Occipital lobe (tissue), 2 donors: ENCODE measurements around the gene COL3A1. TPM values are rescaled to one million over a fixed set of nuclear protein-coding genes. Genes with fewer than 3 reads are reported as not detected.

ENCODE experiments used
- DNase-seq: peaks from one replicate; lab custom pipeline; 2025; lab: John Stamatoyannopoulos, UW
- total RNA-seq: library from RNA; depleted of rRNA; stranded (reverse); fragments of >200 nt; gene quantifications from one replicate; pipeline ENCODE4 v1.2.3, GENCODE V29; 2014

Gene COL3A1
- total RNA-seq, 1 donor from 2014 or later, result 129 TPM

DNA sequence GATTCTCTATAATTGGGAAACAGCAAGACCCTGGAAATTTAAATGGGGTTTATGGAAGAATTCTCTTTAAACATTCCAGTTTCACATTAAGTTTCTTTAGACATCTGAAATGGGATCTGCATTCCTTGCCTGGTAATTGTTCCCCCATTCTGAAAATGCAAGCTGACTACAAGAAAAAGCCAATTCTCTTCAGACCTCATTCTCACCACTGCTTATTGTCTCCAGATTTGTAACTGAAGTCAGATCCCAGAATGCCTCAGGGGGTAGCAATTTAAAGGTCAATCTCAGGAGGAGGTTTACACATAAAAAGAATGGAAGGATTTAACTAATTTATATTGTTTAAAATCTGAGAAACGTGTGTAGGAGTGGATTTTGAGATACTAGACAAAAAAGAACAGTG, 41.2 kb downstream of the COL3A1 start:
- DNase-seq, result no peak

DNA sequence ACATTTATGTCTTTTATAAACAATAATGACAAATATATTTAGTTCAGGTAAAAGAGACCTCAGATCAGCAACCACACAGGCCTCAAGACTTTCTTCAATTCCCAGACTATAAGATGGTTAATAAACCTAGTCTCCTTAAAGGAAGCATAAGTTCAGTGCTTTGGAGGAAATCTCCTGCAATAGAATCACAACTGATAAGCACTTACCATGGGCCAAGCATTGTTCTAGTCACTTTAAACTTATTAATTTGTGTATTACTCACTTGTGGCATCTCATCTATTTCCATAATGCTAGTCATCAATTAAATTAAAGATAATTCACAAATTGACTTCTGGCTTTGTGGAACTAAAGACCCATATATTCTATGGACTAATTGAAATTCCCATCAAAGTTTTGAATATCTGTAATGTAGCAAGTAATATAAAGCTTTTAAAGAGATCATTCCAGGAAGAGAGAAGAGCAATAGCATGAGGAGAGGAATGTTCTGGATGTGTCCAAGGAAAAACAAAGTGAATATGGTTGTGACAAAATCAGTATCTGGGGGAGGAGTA, 42.2 kb downstream of the COL3A1 start:
- no peak for DNase-seq

DNA sequence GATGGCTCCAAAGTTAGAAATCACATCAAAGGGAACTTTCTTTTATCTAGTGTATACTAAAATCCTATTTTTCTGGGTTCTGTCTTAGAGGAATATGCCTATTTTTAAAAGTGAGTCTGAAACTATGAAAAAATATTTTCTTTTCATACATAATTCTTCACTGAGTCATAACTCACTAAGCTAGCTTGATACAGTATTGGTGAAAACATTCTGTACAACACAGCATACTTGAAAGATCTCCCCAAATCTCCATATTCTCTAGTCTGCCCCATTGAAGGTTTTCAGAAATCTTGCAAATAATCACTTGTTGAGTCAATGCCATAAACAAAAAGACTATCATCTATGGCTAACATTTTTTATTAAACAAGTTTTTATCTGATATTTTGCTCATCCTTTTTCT, 44.5 kb downstream of the COL3A1 start:
- DNase-seq, result no peak

DNA sequence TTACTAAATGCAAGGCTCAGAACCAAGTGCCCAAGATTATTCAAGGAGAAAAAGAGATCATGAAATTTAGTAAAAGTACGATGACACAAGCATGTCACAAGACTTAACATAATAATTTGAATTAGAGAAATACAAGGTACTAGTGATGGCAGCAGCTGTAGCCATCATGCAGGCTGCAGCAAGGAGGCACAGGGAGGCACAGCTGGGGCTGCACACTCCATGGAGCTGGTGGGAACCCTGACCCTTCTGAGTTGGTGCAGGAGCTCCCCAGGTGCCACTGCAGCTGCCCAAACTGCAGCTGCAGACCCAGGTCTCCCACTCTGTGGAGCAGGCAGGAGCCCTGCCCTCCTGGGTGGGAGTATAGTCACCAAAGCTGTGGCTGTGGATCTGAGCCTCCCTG, 46.0 kb downstream of the COL3A1 start:
- no peak for DNase-seq

DNA sequence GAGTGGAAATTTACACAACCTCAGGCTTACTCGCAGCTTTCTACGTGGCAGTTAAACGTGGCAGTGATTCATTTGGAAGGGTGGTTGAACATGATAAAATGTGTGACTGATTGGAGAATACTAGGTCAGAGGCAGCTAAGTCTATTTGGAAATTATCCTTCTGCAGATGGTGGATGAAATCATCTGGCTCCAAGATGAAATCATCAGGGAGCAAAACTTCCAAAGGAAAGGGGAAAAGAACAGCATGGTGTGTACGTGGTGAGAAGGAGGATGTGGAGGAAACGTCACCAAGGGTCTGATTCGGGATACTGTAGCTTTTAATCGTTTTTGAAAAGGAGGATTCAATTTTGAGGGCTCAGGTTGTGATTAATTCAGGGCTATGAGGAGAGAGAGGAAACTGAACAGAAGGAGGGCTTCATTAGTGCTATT, 47.9 kb downstream of the COL3A1 start:
- no peak for DNase-seq

DNA sequence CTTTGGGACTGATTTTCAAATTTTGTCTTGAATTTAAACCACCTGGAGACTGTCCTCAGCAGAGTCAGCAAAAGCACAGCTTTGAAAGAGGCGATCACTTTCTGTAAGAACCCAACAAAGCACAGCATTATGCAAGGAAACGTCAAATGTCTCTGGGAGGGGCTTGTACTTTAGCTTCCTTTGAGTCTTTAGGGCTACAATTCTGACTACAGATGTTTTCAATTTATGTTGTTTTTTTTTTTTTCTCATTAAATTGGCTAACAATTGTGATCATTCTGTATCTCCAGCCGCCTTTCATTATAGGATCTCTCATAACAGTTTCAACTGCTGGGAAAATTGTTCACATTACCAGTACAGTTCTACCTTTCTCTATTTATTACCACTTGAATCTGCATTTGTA, 48.3 kb downstream of the COL3A1 start:
- DNase-seq, result no peak

DNA sequence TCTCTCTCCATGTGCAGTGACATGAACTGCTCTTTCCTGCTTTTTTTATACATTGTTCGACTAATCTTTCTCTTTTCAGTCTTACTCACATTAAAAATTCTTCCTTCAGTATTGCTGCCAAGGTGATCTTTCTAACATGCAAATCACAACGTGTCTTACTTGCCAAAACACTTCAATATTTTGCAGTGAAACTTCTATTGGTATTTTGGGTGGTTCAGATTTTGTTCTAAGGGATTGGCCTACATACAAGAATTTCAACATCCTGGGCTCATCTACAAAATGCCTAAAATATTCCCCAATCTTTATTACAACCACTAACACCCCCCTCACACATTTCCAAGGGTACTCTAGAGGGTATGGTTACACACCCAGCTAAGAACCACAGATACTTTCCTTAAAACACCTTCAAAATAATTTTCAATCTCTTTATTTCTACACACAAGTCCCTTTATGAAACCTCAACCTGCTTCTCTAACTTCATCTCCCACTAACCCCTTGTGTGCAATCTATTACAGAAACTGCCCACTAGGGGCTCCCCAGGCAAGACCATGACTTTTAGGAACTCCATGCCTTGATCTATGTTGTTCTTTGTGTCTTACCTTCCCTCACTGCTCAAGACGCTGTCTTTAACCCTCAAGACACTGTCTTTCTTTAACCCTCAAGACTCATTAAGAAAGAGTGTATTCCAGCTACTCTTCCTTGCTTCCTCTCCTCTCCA, 50.9 kb downstream of the COL3A1 start:
- no peak for DNase-seq

DNA sequence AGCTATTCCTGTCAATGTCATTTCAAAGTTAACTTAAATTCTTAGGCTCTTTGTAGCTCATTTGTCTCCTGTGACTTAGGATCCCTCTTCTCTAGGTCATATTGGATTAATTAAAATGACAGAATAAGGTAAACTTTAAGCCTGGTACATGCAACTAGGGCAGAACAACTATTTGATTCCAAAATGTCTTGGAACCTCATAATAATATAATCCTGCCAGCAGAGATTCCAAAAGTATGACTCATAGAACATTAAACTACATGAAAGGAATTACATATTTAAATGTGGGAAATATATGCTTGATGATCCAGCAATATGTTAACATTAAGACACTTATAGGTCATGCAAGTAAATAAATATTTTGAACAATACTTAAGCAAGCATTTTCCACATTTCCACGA, 63.3 kb downstream of the COL3A1 start:
- DNase-seq, result no peak

DNA sequence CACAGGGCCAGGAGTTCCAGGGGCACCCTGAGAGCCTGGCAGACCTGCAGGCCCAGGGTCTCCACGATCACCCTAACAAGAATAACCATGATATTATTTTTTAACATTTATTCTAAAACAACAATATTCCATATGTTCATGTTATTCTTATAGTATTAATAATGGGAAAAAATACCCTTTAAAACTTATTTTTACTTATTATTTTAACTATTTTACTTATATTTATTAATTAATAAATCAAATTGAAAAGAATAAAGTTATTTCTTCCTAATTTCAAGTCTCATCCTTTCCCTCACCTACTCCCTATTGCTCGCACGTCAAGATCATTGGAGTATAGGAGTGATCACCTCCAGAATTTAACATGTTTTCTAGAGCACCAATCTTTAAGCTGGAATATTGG, 71.7 kb downstream of the COL3A1 start:
- no peak for DNase-seq

DNA sequence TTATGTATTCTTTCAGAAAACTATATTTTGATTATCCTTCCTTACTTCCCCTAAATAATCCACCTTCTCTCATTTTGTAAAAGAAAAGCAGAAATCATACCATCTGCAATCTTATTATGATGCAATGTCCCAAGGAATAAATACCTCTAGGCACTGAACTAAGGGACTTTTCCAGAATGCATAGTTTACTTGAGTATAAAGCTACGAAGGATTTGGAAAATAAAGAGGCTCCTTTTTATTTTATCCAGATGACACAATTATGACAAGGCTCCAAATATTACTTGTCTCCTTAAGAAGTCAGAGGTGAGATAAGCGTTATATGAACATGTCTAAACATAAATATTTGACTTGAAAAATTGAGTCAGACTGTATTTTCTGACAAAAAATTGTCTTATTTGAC, 72.1 kb downstream of the COL3A1 start:
- DNase-seq, result no peak

DNA sequence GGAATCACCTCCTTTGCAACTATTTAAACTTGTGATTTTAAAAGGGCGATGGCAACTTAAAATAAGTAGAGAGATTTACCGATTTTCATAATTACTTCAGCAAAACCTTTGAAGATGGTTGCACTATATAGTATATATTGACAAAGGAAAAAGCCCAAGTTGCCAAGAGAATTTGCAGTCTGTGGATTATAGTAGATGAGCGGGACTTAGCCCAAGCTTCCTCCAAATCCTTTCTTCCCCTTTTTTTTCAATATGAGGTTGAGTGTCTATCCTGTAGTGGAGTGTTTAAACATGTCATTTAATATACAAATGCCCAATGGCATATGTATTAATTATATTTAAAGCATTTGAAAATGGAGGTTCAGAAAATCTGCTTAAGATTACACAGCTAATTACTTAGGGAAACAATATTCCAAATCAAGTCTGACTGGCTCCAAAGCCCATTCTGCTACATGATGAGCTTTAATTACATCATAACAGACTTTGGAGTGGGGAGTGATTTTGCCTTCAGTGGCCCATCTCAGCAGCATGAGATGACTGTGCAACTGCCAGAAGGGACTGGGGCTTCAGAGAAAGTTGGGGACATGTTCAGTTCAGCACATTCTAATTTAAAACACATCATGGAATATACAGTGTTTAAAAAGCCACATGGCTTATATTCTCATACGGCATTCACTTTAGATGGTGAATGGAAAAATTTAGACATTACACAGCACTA, 73.2 kb downstream of the COL3A1 start:
- DNase-seq, result no peak

DNA sequence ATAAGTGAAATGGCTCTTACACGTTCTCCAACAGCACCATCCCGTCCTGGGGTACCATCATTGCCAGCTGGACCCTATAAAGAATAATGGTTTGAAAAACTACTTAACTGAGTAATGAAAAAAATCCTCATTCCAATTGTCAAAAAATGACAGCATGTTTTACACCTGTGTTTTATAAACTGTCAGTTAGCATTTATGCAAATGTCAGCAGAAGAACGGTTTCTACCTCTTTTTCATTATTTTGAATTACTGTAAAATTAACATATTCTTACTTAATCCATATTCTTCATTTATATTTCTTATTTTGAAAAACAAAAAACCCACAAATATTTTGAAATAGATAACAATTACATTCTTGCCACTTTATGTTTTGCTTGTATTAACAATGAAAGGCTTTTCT, 74.0 kb downstream of the COL3A1 start:
- DNase-seq, result no peak

DNA sequence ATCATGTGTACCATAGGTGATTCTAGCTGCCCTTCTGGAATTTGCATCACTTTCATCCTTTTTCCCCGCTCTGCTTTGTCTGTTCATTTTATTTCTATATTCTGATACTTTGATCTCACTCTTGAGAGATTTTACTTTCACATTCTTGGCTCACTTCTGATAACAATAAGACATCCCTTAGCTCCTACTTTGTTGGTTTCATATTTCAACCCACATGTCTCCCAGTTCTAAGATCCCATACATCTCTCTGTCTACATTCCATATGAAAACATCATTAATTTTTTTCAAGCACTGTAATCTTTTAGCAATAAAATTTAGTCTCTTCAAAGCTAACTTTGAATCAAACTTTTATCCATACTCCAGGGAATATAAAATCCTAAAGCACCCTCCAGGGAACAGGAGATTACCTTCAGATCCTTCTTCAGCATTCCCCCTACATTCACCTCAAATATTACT, 75.6 kb downstream of the COL3A1 start:
- no peak for DNase-seq

DNA sequence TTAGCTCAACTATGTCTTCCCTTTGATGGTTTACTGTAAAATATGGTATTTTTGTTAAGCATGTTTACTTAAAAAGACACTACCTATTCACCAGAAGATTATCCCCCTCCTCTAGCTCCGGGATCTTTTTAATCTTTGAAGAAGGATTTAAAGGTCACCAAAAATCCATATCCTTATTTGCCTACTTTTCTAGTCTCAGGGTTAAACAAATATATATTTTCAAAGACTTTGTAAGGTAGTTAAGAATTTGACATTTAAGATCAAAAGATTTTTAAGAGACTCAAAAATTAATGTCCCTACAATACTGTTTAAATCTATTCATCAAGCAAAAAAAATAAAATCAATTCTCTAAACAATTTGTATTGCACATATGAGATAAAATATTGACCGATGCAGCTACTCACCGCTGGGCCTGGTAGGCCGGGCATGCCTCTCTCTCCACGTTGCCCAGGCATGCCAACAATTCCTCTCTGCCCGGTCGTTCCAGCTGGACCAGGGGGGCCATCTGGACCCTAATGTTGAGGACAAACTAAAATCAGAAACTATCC, 76.1 kb downstream of the COL3A1 start:
- no peak for DNase-seq

DNA sequence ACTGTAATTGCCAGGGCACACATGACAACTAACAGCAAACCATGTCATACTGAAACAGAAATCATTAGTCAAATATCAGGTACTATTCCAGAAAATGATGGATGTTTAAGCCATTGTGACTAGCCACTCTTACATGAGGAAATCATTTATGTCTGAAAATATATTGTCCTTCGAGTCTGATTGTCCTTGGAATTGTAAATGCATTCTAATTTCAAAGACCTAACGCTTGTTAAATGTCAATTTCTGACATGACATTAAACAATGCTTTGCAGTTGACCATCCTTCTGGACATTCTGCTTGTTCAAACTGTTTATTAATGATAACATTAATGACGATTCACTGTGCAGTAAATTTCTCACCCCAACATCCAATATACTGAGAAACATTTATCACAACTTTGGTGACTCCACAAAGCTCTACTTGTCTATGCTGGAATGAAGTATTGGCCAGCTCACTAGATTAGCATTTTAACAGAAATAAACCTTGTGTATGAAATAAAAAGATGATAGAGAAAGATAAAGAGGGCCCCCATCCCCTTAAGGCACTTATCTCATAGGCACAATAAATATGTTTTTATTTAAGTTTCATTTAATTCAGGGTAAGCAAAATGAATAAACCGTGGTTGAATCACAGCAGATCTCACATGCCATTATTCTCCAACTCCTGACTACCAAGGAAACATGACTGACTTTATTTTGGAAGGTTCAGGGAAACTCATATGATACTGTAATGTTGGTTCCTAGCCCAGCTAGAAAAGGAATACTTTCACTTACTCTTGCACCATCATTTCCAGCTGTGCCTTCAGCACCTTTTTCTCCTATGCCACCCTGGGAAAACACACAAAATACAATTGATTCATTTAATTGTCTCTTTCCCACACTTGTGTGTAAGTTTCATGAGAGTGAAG, 82.3 kb downstream of the COL3A1 start:
- no peak for DNase-seq

DNA sequence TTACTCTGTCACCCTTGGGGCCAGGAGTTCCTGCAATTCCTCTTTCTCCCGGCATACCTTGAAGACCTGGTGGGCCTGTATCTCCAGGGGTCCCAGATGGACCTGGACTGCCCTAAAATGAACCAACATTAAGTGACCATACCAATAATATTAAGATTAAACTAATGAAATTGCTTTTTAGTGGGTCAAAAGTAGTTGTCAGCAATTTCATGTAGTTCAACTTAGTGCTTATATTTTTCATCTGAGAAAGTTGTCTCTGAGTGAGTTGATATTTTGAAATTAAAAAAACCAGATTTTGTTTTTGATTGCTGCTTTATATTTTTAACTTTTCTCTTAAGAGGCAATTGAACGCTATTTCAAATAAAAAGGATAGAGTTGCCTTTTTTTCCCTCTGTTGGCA, 83.1 kb downstream of the COL3A1 start:
- DNase-seq, result no peak

DNA sequence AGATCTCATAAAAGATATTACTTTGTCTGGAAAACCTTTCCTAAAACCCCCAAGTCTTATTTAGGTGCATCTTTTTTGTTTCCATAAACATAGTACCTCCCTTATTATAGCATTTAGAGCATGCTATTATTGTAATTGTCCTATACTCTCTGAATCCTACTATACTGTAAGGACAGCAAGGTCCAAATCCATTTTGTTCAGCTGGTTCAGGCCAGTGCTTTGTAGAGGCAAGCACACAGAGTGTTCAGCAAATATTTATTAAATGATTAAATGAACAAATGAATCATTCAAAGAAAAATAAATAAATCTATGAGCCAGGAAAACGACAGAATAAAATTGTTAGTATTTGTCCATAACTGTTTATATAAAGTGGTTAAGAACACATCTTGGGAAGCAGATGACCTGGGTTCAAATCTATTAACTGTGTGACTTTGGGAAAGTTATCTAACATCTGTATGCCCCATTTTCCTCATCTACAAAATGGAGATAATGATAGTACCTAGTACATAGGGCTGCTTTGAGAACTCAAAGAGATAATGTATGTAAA, 86.0 kb downstream of the COL3A1 start:
- DNase-seq, result no peak
